DMS153 treated with DMSO at 0.1 percent for 48 hours (cell line): ENCODE data around the gene RARRES2.
A peak's percentile ranks its signal among the peaks of the same experiment; 100 is the strongest.

Experiments used
- DNase-seq: peaks from one replicate; lab custom pipeline; 2025; ENCODE audit not compliant: unreplicated experiment; lab: John Stamatoyannopoulos, UW

RARRES2 gene

GRCh38 chr7:150363370-150363769 is 21.9 kb upstream of the RARRES2 start:
- no peak for DNase-seq

DNA sequence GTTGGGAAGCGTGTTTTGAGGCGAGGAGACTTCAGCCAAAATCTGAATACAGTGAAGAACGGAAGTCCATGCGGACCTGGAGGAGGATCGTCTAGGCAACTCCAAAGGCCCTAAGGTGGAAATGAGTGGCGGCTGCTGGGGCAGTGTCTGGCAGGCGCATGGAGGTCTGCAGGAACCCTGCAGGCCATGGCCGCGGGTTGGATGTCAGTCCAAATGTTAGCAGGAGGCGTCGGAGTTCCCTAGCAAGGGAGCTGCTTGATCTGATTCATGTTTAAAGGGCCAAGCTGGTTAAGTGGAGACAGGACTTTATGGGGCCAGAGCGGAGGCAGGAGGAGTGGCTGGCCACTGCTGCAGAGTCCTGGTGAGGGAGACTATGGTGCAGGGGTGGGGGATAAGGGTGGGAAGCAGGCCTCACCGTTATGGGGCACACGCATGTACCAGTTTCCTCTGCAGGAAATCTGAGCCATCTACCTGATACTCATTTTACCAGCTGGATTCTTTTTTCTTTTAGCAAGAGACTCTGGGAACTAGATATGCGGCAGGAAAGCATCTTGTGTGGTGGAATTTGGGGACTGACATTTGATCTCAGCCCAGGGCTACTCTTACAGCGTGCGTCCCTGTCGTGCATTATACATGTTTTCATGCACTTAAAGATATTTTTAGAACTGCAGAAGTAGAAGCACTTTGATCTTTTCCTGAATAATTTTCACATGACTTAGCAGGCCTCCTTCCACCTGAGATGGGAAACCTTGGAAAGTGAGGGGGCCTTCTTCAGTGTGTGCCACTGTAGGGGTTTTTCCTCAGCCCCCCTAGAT is 20.6 kb upstream of the RARRES2 start:
- no peak for DNase-seq

GRCh38 chr7:150361402-150361801 is 20.0 kb upstream of the RARRES2 start:
- DNase-seq, result no peak

DNA sequence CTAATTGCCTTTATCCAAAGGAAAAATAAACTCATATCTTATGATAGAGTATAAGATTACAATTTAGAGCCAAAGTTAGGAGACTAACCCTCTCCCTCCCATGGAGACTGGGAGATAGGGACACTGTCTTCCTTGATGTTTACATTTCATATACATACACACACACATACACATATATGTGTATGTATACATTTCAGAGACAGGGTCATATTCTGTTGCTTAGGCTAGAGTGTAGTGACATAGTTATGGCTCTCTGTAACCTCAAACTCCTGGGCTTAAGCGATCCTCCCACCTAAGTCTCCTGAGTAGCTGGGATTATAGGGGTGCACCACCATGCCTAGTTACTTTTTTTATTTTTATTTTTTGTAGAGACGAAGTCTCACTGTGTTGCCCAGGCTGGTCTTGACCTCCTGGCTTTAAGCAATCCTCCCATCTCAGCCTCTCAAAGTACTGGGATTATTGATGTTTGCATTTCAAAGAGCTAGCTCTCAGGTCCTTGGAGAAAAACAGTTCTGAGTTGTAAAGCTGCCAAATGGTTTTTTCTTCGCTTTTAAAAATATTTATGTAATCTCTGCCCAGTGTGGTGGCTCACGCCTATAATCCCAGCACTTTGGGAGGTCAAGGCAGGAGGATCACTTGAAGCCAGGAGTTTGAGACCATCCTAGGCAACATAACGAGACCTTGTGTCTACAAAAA is 19.1 kb upstream of the RARRES2 start:
- no peak for DNase-seq

DNA sequence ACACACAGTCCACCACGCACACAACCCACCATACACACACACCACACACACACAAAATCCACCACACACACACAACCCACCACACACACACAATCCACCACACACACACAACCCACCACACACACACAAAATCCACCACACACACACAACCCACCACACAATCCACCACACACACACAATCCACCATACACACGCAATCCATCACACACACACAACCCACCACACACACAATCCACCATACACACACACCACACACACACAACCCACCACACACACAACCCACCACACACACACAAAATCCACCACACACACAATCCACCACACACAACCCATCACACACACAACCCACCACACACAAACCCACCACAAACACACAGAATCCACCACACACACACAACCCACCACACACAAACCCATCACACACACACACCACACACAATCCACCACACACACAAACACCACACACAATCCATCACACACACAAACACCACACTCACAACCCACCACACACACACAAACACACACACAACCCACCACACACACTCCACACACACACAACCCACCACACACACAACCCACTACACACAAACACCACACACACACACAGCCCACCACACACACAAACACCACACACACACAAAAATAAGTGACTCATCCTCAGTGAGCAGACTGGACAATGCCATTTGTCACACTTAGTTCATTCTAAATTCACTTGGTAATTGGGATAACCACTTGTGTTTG is 18.4 kb upstream of the RARRES2 start:
- no peak for DNase-seq

DNA sequence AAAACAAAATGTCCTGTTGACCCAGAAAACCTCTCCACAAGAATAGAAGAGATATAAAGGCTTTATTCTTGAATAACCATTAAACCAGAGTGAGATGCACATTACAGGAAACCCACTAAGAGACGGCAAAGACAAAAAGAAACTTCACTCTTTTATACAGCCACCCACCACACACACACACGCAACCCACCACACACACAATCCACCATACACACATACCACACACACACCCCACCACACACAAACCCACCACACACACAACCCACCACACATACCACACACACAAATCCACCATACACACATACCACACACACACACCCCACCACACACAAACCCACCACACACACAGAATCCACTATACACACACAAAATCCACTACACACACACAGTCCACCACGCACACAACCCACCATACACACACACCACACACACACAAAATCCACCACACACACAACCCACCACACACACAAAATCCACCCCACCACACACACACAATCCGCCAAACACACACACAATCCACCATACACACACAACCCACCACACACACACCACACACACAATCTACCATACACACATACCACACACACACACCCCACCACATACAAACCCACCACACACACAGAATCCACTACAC is 17.7 kb upstream of the RARRES2 start:
- no peak for DNase-seq

DNA sequence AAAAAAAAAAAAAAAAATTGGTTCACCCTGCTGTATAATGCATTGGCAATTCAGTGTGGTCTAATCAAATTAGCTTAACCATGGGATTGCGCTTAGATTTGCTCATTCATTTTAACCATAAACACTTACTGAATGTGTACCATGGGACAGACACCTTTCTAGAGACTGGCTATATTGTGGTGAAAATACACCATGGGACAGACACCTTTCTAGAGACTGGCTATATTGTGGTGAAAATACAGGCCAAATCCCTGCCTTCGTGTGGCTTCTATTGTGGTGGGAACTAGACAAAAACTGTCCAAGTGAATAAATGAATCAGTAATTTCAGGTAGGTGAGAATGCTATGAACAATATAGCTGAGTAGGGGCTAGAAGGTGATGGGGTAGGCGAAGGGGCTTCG is 17.0 kb upstream of the RARRES2 start:
- no peak for DNase-seq

DNA sequence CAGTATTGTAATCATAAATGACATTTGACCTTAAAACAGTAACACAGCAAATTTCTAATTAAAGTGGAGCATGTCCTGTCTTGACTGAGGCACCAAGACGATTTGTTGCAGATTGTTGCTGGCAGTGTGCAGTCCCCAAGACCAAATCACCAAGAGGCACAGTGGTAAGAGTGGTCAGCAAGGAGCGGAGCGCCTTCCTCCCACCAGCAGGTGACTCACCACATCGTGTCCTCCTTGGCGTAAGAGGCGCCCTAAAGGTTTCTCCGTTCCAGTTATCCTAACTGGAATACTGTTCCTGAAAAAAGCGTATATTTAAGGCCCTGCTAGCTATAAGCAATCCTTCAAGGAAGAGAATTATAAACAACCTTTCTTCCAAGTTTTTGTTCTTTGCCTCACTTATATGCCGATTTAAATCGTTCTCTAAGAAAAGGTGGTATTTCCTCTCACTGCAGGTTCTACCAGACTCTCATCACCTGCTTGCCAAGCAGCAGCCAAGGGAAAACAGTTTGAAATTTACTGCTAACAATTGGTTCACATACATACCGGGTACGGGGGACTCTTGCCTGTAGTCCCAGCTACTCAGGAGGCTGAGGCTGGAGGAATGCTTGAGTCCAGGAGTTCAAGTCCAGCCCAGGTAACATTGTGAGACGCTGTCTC is 16.5 kb upstream of the RARRES2 start:
- no peak for DNase-seq

DNA sequence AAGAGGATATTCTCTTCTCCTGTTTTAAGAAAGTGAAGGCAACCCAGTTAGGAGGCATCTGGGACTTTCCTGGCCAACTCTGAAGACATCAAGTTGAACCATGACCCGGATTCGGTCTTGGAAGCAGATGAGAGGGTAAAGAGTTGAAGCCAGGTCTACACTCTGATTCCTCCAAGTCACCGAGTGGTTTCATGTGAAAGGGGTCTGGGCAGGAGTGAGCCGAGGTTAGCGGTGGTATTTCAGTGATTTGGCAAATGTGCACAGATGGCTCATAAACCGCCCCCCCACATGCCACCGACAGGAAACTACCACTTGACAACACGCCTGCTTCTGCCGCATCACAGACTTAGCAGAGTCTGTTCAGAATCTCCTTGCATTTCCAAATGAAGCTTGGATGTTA is 15.8 kb upstream of the RARRES2 start:
- peak; percentile 35 for DNase-seq

DNA sequence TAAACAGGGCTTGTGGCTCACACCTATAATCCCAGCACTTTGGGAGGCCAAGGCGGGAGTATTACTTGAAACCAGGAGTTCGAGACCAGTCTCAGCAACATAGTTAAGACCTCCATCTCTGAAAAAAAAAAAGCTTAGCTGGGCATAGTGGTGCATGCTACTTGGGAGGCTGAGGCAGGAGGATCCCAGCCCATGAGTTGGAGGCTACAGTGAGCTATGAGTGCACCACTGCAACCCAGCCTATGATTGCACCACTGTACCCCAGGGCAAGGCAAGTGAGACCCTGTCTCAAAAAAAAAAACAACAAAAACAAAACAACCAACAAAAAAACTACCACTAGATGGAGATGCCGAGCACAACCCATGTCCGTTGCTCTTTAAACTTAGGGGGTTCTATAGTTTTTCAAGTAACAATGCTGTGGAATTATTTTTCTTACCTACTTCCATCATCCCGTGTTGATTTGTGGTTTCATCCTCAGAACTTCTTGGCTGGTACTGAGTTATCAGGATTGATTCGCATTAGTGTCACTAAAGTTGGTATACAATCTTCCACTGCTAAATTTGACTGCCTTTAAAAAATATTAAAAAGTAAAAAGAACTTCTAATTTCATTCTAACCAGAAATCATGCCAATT is 15.0 kb upstream of the RARRES2 start:
- peak; percentile 36 for DNase-seq

GRCh38 chr7:150355666-150356059 is 14.2 kb upstream of the RARRES2 start:
- no peak for DNase-seq

DNA sequence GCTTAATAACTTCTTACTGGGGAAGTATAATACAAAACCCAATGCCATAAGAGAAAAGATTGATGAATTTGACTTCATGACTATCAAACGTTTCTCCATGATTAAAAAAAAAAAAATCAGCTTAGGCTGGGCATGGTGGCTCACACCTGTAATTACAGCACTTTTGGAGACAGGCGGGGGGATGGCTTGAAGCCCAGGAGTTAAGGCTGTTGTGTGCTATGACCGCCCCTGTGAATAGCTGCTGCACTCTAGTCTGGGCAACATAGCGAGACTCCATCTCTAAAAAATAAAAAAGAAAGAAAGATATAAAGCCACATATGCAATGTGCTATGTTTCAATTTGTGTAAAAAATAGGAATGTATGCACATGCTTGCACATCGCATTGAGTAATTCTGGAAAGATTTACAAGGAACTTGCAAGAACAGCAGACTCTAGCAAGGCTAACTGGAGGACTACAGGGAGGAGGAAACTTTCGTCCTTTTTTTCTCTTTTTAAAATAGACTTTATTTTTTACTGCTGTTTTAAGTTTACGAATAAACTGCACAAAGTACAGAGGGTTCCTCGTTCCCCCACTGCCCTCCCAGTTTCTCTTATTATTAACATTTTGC is 10.3 kb upstream of the RARRES2 start:
- no peak for DNase-seq

DNA sequence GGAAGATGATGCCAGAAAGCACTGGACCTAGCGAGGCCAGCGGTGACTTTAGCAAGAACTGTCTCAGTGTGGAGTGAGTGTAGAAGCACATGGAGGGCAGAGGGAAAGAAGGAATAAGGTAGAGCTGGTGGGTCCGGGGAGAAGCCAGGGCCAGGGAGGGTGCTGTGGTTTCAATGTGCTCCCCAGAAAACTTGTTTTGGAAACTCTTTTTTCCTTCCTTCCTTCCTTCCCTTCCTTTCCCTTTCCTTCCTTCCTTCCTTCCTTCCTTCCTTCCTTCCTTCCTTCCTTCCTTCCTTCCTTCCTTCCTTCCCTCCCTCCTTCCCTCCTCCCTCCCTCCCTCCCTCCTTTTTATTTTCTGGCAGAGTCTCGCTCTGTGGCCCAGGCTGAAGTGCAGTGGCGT is 5.5 kb upstream of the RARRES2 start:
- DNase-seq, result no peak

DNA sequence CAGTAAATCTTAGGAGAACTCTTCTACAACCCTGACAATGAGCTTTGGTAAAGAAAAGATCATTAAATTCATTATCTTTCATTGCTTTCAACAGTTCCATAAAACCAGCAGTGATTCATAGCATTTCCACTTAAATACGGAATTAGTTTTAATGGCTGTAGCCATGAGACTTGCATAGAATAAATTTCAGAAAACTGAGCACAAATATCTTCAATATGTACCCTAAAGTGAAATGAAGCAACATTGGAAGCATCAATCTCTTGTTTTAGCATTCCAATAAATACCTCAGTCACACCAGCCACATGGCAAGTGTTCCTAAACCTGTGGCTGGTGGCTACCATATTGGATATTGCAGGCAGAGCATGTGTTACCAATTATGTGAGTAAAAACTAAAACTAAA is 3.6 kb upstream of the RARRES2 start:
- no peak for DNase-seq

GRCh38 chr7:150344299-150344698 is 2.9 kb upstream of the RARRES2 start:
- DNase-seq, result no peak

DNA sequence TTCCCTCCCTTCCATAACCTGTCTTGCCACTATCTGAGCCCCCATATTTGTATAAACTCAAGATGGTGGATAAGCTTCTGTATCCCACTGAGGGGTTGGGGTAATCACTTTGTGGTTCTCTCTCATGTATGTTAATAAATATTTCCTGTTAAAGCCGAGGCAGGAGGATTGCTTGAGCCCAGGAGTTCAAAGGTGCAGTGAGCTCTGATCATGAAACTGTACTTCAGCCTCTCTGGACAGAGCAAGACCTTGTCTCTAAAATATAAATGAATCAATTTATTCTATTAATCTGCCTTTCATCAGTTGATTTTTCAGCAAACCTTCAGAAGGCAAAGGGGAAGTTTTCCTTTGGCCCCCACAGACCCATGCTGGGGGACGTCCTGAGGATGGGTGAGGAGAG is 1.8 kb upstream of the RARRES2 start:
- DNase-seq, result no peak

GRCh38 chr7:150342121-150342408 is 636 bp upstream of the RARRES2 start:
- DNase-seq, result no peak

GRCh38 chr7:150340875-150341262 is 560 bp downstream of the RARRES2 start:
- no peak for DNase-seq

- no peak for DNase-seq
Measured at GRCh38 chr7:150340024-150340749, 1.2 kb downstream of the RARRES2 start.

DNA sequence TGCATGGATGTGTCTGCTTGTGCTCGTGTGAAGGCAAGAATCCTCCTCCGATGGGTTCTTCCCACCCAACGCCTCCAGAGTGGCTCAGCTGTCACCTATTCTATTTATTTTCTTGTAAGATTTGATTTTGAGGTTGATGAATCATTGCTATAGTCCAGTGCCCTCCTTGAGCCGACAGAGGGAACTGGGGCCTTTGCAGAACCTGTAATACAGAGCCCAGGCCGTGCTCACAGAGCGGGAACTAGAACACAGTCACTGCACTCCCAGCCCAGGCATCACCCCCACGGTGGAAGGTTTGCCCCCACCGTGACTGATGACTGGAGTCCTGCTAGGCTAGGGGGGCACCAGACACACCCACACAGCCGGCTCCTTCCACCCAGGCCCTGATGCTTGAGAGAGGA is 2.0 kb downstream of the RARRES2 start:
- DNase-seq, result no peak
